ENCODE measurements around the gene PLCL2. TPM values are rescaled to one million over a fixed set of nuclear protein-coding genes. Genes with fewer than 3 reads are reported as not detected.

Gene PLCL2
- total and polyA plus RNA-seq, 10 of the 15 experiments (the other 5 are each of a cell fraction or from before 2014, with no cell fraction given): 7.5 to 37.3 (median 21.7) TPM

DNA sequence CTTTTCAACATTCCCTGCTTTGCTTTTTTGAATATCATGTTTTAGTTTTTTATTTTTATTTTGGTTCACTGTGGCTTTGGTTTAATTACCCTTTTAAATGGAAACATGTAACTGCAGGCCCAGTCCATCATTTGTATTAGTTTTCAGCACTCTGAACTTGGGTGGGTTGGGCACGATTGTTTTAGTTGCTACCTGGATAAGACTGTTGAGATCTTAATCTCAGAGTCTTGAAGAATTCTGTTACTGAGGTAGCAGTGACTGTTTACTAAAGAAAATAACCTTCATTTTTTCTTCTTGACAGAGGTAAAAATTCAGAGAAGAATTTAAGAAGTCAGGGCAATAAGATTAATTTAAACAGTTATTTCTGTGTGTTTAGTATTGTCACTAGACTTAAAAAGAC is 15.2 kb downstream of the PLCL2 start (continued):
- TF ChIP-seq, protein P1, sequence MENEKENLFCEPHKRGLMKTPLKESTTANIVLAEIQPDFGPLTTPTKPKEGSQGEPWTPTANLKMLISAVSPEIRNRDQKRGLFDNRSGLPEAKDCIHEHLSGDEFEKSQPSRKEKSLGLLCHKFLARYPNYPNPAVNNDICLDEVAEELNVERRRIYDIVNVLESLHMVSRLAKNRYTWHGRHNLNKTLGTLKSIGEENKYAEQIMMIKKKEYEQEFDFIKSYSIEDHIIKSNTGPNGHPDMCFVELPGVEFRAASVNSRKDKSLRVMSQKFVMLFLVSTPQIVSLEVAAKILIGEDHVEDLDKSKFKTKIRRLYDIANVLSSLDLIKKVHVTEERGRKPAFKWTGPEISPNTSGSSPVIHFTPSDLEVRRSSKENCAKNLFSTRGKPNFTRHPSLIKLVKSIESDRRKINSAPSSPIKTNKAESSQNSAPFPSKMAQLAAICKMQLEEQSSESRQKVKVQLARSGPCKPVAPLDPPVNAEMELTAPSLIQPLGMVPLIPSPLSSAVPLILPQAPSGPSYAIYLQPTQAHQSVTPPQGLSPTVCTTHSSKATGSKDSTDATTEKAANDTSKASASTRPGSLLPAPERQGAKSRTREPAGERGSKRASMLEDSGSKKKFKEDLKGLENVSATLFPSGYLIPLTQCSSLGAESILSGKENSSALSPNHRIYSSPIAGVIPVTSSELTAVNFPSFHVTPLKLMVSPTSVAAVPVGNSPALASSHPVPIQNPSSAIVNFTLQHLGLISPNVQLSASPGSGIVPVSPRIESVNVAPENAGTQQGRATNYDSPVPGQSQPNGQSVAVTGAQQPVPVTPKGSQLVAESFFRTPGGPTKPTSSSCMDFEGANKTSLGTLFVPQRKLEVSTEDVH (IDR thresholded peaks at IDR 0.05; ENCODE audit: low read depth, partially characterized antibody): no peak

DNA sequence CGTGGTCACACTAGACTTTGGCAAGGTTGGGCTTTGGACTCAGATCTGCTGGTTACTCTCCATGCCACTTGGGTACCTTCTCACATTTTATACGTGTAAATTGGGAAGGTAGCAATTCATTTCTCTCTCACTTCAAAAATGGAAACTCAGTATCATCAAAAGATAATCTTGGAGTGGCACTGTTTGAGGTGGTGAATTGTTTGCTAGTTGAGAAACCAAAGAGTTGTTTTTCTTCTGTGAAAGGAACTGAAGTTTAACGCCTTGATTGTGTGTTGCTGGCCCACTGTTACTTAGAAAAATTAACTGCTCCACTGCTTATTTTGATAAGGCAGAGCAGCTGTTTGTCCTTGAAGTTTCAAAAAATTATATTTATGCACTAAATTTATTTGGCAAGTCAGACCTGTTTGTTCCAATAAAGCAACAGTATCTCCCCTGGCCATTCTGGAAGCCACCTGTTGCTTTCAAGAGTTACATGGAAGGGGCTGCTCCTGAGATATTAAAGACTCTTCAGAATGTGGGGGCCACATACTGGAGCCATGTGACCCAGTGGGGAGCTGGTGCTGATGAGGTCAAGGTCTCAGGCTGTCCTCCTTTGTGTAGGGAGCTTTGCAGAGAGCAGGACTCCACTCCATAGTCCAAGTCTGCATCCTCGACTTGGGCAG is 16.2 kb downstream of the PLCL2 start:
- no peak overlapping the region for H3K9ac ChIP-seq (ENCODE audit: control insufficient read depth, insufficient read depth, low read length)
- ChIA-PET CTCF (interaction anchor here (0.9 to 1.2 kb wide), 3 partner anchors 10 to 27 kb away, joined by 3 read pairs; no protein-coding TSS in a partner anchor), SMC1A (ENCODE audit: uncharacterized antibody, unreplicated experiment) (interaction anchor here (0.8 to 6.3 kb wide), 5 partner anchors 9 to 125 kb away, joined by 4 to 61 read pairs (median 8); no protein-coding TSS in a partner anchor), POLR2A (interaction anchor here (0.7 to 1.9 kb wide), 4 partner anchors 9 to 653 kb away, joined by 3 to 5 read pairs (median 4); no protein-coding TSS in a partner anchor), RAD21 (ENCODE audit: unreplicated experiment) (interaction anchor here (0.8 to 1.8 kb wide), 3 partner anchors 12 to 124 kb away, joined by 3 to 6 read pairs (median 4); no protein-coding TSS in a partner anchor)
- H3K9me3 ChIP-seq (replicated peaks; ENCODE audit: control insufficient read depth, insufficient read depth, low read length): peaks cover 2% of the 10 kb centered on the region; the same call in 2 of the 3 replicates
- H3K4me3 ChIP-seq: no peak overlapping the region
- no peak for DNase-seq (ENCODE audit: low read depth, low spot score)
- intact Hi-C loops (cut with micrococcal nuclease; ENCODE audit: unreplicated experiment): no loop called here
- no peak overlapping the region for H2AFZ ChIP-seq (ENCODE audit: control insufficient read depth, low read depth, low read length)
- H3K27ac ChIP-seq (ENCODE audit: control insufficient read depth, insufficient read depth): no peak overlapping the region; the same call in 1 of the 2 replicates
- H3K36me3 ChIP-seq (ENCODE audit: control insufficient read depth in 2 of 2, insufficient read depth in 2 of 2, low read length in 1 of 2): no peaks in the 10 kb centered on the region
- H3K27me3 ChIP-seq (replicated peaks in 1 of 2; ENCODE audit: control insufficient read depth in 2 of 2, insufficient read depth in 2 of 2, low read length in 1 of 2): no peaks in the 10 kb centered on the region
- H4K20me1 ChIP-seq (ENCODE audit: control insufficient read depth, insufficient read depth): no peaks in the 10 kb centered on the region
- TF ChIP-seq, protein P2, sequence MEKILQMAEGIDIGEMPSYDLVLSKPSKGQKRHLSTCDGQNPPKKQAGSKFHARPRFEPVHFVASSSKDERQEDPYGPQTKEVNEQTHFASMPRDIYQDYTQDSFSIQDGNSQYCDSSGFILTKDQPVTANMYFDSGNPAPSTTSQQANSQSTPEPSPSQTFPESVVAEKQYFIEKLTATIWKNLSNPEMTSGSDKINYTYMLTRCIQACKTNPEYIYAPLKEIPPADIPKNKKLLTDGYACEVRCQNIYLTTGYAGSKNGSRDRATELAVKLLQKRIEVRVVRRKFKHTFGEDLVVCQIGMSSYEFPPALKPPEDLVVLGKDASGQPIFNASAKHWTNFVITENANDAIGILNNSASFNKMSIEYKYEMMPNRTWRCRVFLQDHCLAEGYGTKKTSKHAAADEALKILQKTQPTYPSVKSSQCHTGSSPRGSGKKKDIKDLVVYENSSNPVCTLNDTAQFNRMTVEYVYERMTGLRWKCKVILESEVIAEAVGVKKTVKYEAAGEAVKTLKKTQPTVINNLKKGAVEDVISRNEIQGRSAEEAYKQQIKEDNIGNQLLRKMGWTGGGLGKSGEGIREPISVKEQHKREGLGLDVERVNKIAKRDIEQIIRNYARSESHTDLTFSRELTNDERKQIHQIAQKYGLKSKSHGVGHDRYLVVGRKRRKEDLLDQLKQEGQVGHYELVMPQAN (conservative IDR thresholded peaks at IDR 0.05): no peak
- no peak for TF ChIP-seq NFIC (IDR thresholded peaks at IDR 0.05; ENCODE audit: low read depth, low read length)
- no peak for TF ChIP-seq GABPA (IDR thresholded peaks at IDR 0.05; ENCODE audit: low read depth)
- TF ChIP-seq NR2C1 (IDR thresholded peaks at IDR 0.05): no peak
- no peak for TF ChIP-seq ETV6 (conservative IDR thresholded peaks at IDR 0.05 in 1 of 2, IDR thresholded peaks at IDR 0.05 in 1 of 2; ENCODE audit: borderline replicate concordance in 1 of 2, low read depth in 1 of 2)
- TF ChIP-seq IKZF2 (IDR thresholded peaks at IDR 0.05): no peak
- TF ChIP-seq MTA3 (IDR thresholded peaks at IDR 0.05; ENCODE audit: borderline replicate concordance, low read length): no peak
- no peak for TF ChIP-seq ZNF384 (IDR thresholded peaks at IDR 0.05; ENCODE audit: borderline replicate concordance, low read depth, low read length)
- no peak for TF ChIP-seq CHD1 (IDR thresholded peaks at IDR 0.05; ENCODE audit: low read depth, low read length)
- TF ChIP-seq, protein P3, sequence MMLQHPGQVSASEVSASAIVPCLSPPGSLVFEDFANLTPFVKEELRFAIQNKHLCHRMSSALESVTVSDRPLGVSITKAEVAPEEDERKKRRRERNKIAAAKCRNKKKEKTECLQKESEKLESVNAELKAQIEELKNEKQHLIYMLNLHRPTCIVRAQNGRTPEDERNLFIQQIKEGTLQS (IDR thresholded peaks at IDR 0.05; ENCODE audit: borderline replicate concordance, extremely low read depth, low read depth, low read length): no peak
- TF ChIP-seq EP300 (IDR thresholded peaks at IDR 0.05; ENCODE audit: borderline replicate concordance in 1 of 2, control insufficient read depth in 1 of 2, low read depth in 2 of 2, low read length in 2 of 2): no peak
- TF ChIP-seq MEF2A (IDR thresholded peaks at IDR 0.05; ENCODE audit: insufficient read depth, low read depth, low read length): no peak
- no peak for TF ChIP-seq SRF (IDR thresholded peaks at IDR 0.05; ENCODE audit: low read depth in 2 of 2, low read length in 2 of 2)
- in situ Hi-C loops (cut with MboI): loop anchor here (25.0 kb wide), 1 partner anchor 1539 kb away; no protein-coding TSS in a partner anchor
- no peak for ATAC-seq
- H3K4me1 ChIP-seq (ENCODE audit: control insufficient read depth, insufficient read depth, low read length): peaks cover 40% of the 10 kb centered on the region
- peaks cover 95% of the 10 kb centered on the region for H3K79me2 ChIP-seq (ENCODE audit: control insufficient read depth, insufficient read depth, low read length)
- 76% methylated on average over 4 of the region's 4 CpGs for WGBS (ENCODE audit: insufficient coverage, insufficient replicate concordance, low lambda C conversion rate, missing lambda C conversion rate)
- H3K4me2 ChIP-seq (ENCODE audit: control insufficient read depth, insufficient read depth): no peak overlapping the region
- no peak for FAIRE-seq
- BruUV-seq (replicated peaks): no TSS peak

Measured in GM12878 (cell line).